Renal pelvis (tissue), 4 donors: ENCODE measurements around the gene MCRIP2. TPM values are rescaled to one million over a fixed set of nuclear protein-coding genes. Genes with fewer than 3 reads are reported as not detected.
A peak's percentile ranks its signal among the peaks of the same experiment; 100 is the strongest.

Experiments used
- DNase-seq: peaks from one replicate; pipeline ENCODE4 v3.0.0-alpha.2; 2013
- polyA plus RNA-seq, 3 donors: library from polyadenylated mRNA; unstranded; fragments of 120-200 nt; gene quantifications; one replicate each; pipeline ENCODE4 v1.2.1, GENCODE V29; 2013; ENCODE audit not compliant: insufficient read length in 3 of 3

MCRIP2 gene
- polyA plus RNA-seq, 3 donors = 25.5 to 27.4 (median 25.7) TPM

DNA sequence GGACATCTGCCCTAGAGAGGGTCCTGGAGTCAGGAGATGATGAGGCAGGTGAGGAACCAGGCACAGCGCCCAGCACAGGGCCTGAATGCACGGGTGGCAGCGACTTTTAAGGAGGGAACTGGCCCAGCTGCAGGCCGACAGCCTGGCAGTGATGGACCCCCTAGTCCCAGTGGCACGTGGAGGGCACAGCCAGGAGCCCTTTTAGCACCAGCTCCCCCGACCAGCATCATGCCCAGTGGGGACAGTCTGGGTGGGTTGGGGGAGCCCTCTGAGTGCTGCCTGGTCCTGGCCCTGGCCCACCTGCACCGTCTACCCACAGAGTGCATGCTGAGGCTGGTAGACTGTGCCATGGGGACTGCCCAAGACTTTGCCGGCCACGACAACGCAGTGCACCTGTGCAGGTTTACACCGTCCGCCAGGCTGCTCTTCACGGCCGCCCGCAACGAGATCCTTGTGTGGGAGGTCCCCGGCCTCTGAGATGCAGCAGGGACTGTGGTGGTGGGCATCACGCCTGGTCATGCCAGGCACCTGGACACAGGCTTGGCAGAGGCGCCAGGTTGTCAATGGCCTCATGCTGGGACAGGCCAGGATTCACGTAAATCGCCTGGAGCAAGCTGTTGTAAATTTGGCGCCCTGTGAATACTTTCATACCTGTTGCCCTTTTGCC lies 25.6 kb downstream of the MCRIP2 start:
- no peak for DNase-seq

GRCh38 chr16:667780-668518 lies 26.3 kb downstream of the MCRIP2 start, which contains the start of gene RHOT2:
Gene RHOT2 (plus strand): TSS chr16:668132. CDS start chr16:668200, 68 bp downstream.
- DNase-seq = peak; percentile 92

DNA sequence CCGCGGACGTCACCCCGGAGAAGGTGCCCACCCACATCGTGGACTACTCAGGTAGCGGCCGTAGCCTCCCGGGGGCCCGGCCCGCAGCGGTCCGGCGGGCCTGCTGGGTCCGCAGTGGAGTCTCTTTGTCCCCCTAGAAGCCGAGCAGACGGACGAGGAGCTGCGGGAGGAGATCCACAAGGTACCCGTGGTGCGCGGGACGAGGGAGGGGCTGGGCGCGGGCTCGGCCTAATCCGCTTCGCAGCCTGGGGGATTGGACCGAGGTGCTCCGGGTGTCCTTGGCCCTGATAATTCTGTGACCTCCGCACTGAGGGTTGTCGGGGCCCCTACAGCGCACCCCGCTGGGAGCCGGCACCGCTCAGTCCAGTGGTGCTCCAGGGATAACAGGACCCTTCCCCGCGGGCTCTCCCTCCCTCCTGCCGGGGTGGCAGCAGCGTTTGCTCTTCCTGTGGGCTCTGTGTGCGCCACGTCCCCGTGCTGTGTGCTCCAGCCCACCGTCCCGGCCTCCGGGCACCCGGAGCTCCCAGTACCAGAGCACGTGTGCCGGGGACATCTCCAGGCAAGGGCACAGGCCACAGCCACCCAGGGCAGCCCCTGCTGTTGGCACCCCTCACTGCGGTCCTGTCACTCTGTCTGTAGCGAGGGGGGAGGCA lies 27.0 kb downstream of the MCRIP2 start:
- DNase-seq = no peak

- no peak for DNase-seq
Observed at GRCh38 chr16:669666-670065, 28.0 kb downstream of the MCRIP2 start.

GRCh38 chr16:670485-671352 lies 29.1 kb downstream of the MCRIP2 start:
- no peak for DNase-seq

- no peak for DNase-seq
Observed at GRCh38 chr16:671353-672131, 29.9 kb downstream of the MCRIP2 start.

- no peak for DNase-seq
Observed at GRCh38 chr16:672371-672770, 30.7 kb downstream of the MCRIP2 start.

- no peak for DNase-seq
Observed at GRCh38 chr16:672851-673250, 31.2 kb downstream of the MCRIP2 start.

- no peak for DNase-seq
Observed at GRCh38 chr16:673399-673991, 31.9 kb downstream of the MCRIP2 start.

GRCh38 chr16:674214-674881 lies 32.7 kb downstream of the MCRIP2 start:
- no peak for DNase-seq

DNA sequence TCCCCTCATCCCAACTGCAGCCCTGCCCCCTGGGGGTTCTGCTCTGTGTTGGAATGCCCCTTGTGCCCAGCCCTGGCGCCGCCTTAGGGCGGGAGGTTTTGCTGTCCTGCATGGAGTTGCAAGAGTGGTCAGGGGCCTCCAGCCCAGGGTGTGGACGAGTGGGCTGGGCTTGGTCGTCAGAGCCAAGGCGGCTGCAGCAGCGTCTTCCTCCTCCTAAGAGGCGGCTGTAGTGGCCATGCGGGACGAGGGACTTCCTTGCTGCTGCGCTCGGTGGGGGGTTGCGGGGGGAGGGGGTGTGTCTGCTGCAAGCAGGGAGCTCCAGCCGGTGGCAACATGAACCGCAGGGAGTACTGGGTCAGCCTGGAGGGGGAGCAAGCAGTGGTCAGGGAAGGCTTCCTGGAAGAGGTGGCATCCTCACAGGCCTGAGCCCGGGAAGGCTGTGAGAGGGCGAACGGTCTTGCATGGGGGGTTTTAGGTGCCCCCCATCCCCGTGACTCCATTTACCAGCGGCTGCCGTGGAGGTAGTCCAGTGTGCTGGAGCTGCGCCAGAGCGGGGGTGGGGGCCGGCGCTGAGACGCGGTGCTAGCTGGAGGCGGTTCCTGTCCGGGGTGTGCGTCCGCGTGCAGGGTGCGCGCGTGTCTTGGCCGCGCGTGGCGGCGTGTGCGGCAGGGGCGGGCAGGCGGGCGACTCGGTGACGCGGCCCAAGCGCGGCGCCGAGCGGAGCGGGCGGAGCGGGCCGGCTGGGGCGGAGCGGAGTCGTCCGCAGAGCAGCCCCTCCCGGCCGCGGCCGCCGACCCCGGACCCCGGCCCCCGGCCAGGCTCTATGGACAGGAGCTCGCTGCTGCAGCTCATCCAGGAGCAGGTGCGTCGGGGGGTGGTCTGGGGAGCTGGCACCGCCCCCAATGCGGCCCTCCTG lies 33.6 kb downstream of the MCRIP2 start, which contains the start of gene RHBDL1:
Gene RHBDL1, plus strand, starts transcription at position 704 of the 916 bp plus-strand sequence. Its CDS starts 120 bp downstream, at position 824.
- no peak for DNase-seq

DNA sequence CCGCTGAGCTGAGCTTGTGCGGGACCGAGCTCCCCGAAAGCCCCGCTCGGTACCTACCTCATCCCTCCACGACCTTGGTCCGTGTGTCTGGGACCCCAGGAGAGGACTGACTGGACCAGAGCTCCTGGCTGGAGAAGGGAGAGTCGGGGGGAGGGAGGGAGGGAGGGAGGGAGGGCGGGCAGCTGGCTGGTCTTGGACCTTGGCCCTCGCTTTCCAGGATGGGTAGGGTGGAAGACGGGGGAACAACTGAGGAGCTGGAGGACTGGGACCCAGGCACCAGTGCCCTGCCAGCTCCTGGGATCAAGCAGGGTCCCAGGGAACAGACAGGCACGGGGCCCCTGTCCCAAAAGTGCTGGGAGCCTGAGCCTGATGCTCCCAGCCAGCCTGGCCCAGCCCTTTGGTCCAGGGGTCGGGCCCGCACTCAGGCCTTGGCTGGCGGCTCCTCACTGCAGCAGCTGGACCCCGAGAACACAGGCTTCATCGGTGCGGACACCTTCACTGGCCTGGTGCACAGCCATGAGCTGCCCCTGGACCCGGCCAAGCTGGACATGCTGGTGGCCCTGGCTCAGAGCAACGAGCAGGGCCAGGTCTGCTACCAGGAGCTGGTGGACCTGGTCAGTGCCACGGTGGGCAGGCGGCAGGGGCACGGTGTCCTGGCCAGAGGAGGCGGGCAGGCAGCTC lies 34.4 kb downstream of the MCRIP2 start:
- DNase-seq = no peak

GRCh38 chr16:676565-676902 lies 34.9 kb downstream of the MCRIP2 start:
- no peak for DNase-seq

DNA sequence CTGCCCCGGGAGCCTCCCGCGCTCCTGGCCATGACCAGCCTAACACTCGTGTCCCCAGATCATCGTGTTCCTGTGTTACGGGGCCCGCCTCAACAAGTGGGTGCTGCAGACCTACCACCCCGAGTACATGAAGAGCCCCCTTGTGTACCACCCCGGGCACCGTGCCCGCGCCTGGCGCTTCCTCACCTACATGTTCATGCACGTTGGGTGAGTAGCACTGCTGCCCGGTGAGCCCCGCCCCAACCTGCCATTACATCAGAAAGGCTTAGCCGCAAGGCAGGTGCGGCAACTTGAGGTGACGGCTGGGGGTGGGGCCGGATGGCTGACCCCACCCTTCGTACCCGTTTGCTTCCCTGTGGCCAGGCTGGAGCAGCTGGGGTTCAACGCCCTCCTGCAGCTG lies 35.3 kb downstream of the MCRIP2 start:
- DNase-seq = no peak

GRCh38 chr16:677316-678190 lies 35.9 kb downstream of the MCRIP2 start:
- DNase-seq = no peak

DNA sequence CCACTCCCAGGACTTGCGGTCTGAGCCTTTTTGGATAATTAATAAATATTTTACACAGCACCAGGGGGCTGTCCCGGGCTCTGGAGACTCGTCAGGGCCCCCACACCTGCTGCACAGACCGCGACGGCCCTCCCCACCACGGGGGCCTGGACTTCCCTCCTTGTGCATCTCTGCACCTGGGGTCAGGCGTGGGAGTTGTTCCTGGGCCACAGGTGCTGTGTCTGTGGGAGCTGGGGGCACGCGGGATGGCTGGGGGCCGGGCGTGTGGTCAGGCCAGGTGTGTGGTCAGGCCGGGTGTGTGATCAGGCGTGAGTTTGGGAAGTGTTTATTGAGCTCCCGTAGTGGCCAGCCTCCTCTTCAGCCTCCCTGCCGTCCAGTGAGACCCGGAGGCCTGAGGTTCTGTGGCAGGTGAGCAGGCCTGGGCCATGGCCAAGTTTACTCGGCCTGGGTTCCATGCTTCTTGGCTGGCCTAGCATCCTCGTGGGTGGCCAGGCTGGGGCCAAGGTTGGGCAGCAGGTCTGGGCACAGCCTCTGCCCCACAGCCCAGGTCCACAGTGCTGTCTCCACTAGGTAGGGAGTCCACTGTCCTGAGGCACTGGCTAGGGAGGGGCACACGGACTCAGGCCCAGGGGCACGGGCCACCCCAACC lies 36.7 kb downstream of the MCRIP2 start:
- DNase-seq = no peak
